ENCODE results near the gene PARP15.

GRCh38 chr3:122572940-122573412, 4.5 kb upstream of the PARP15 start:
- no peak for TF ChIP-seq EZH2 (IDR thresholded peaks at IDR 0.05; ENCODE audit: low read length)
- peak in 1 of 3 experiments; percentile 8 for TF ChIP-seq CTCF (optimal IDR thresholded peaks at IDR 0.05 in 1 of 3, IDR thresholded peaks at IDR 0.05 in 1 of 3, conservative IDR thresholded peaks at IDR 0.05 in 1 of 3; ENCODE audit: extremely low read depth in 1 of 3, insufficient read depth in 2 of 3, low read length in 3 of 3)

All from keratinocyte (primary cell).